Measurements from ENCODE around the gene CCNY.

GRCh38 chr10:35471435-35471834, 135.1 kb downstream of the CCNY start:
- TF ChIP-seq CTCF (IDR thresholded peaks at IDR 0.05; ENCODE audit: low read depth, low read length), result no peak
- no peak for TF ChIP-seq EZH2phosphoT487 (IDR thresholded peaks at IDR 0.05; ENCODE audit: low read depth)

Data from OCI-LY3 (cell line).